Bronchial epithelial cell (primary cell): ENCODE data around the gene FLNB. TPM values are rescaled to one million over a fixed set of nuclear protein-coding genes. Genes with fewer than 3 reads are reported as not detected.

Experiments
- DNase-seq: peaks from one replicate; pipeline ENCODE4 v3.0.0-alpha.2; 2010; ENCODE audit warnings: low read depth
- FAIRE-seq: peaks from 2 replicates; lab custom pipeline; 2011; peaks lifted over from hg19 to GRCh38; lab: Jason Lieb, UNC
- H3K27me3 ChIP-seq: 2 replicates; pipeline ENCODE4 v1.5.1; 2011; ENCODE audit warnings: low read length; ENCODE audit not compliant: control insufficient read depth, insufficient read depth
- H3K36me3 ChIP-seq: 2 replicates; pipeline ENCODE4 v1.5.1; 2011; ENCODE audit warnings: low read length; ENCODE audit not compliant: control insufficient read depth, insufficient read depth
- H3K4me3 ChIP-seq: 2 replicates; pipeline ENCODE4 v1.5.1; 2011; ENCODE audit warnings: mild to moderate bottlenecking, low read depth, low read length, control low read depth
- CTCF ChIP-seq: IDR thresholded peaks from 2 replicates; pipeline ENCODE4 v1.5.1; 2011; ENCODE audit warnings: mild to moderate bottlenecking, moderate library complexity, low read length, control low read depth, inconsistent platforms; ENCODE audit not compliant: insufficient read depth, severe bottlenecking
- total RNA-seq: library from RNA; depleted of rRNA; stranded (reverse); fragments of >200 nt; gene quantifications from 2 replicates; pipeline ENCODE4 v1.2.1, GENCODE V29; 2014

Gene FLNB
- total RNA-seq, 1 donor from 2014 or later = 822 TPM

DNA sequence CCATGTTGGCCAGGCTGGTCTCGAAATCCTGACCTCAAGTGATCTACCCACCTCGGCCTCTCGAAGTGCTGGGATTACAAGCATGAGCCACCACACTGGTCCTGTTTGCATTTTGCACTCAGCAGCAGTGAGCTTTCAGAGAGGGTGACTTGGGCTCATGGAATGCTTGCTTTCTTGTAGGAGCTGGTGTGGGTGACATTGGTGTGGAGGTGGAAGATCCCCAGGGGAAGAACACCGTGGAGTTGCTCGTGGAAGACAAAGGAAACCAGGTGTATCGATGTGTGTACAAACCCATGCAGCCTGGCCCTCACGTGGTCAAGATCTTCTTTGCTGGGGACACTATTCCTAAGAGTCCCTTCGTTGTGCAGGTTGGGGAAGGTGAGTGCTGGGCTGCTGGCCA, 90.3 kb downstream of the FLNB start:
- Histone ChIP-seq H3K4me3 (no peak overlapping the region), H3K36me3 (peaks cover 27% of the 10 kb centered on the region), H3K27me3 (no peaks in the 10 kb centered on the region)
- DNase-seq (no peak), FAIRE-seq (peak; percentile 64)
- no peak for TF ChIP-seq CTCF

GRCh38 chr3:58099865-58100264, 91.6 kb downstream of the FLNB start:
- H3K4me3 ChIP-seq = no peak overlapping the region
- DNase-seq (no peak), FAIRE-seq (no peak)
- peaks cover 28% of the 10 kb centered on the region for H3K36me3 ChIP-seq
- no peaks in the 10 kb centered on the region for H3K27me3 ChIP-seq
- TF ChIP-seq CTCF = no peak

- no peak for TF ChIP-seq CTCF
- H3K4me3 ChIP-seq = no peak overlapping the region
- FAIRE-seq (no peak), DNase-seq (no peak)
- no peaks in the 10 kb centered on the region for H3K27me3 ChIP-seq
- peaks cover 30% of the 10 kb centered on the region for H3K36me3 ChIP-seq
Observed at GRCh38 chr3:58101499-58102389, 93.5 kb downstream of the FLNB start.

GRCh38 chr3:58102390-58102750, 94.1 kb downstream of the FLNB start:
- H3K4me3 ChIP-seq = no peak overlapping the region
- peak; percentile 37 for DNase-seq
- peaks cover 28% of the 10 kb centered on the region for H3K36me3 ChIP-seq
- no peaks in the 10 kb centered on the region for H3K27me3 ChIP-seq
- no peak for TF ChIP-seq CTCF
- FAIRE-seq = no peak

GRCh38 chr3:58102976-58103451, 94.8 kb downstream of the FLNB start:
- no peak overlapping the region for H3K4me3 ChIP-seq
- DNase-seq = peak; percentile 87
- FAIRE-seq = peak; percentile 28
- H3K36me3 ChIP-seq = peaks cover 28% of the 10 kb centered on the region
- no peaks in the 10 kb centered on the region for H3K27me3 ChIP-seq
- no peak for TF ChIP-seq CTCF
